OCI-LY7 (cell line): ENCODE measurements around the gene DAPK1. TPM values are rescaled to one million over a fixed set of nuclear protein-coding genes. Genes with fewer than 3 reads are reported as not detected.

Experiments
- BruUV-seq: library from RNA; stranded (reverse); fragments of 400-500 nt; replicated peaks from 2 replicates; lab custom pipeline; 2021; lab: Mats Ljungman, UMichigan
- CTCF ChIA-PET: fragments of 300-600 bp; sonication (Branson Sonifier 250); formaldehyde crosslinking; loops from one replicate; lab custom pipeline; 2022; ENCODE audit warnings: antibody characterized with exemption; ENCODE audit not compliant: unreplicated experiment; lab: Charles Lee
- POLR2A ChIA-PET: fragments of 300-600 bp; sonication (Branson Sonifier 250); formaldehyde crosslinking; loops from one replicate; lab custom pipeline; 2022; ENCODE audit warnings: antibody characterized with exemption; lab: Charles Lee
- DNase-seq: peaks from one replicate; pipeline ENCODE4 v3.0.0-alpha.2; 2015; ENCODE audit warnings: low spot score
- H2AFZ ChIP-seq: fragments of 200-600 bp; sonication (generic), shearing (Covaris generic); 2 replicates; pipeline ENCODE4 v1.6.1; 2014; ENCODE audit warnings: mild to moderate bottlenecking, antibody characterized with exemption, low read length, moderate library complexity
- H3K27ac ChIP-seq: fragments of 200-600 bp; sonication (generic); 2 replicates; pipeline ENCODE4 v1.5.1; 2014; ENCODE audit warnings: mixed run types, low read depth, mild to moderate bottlenecking, moderate library complexity, low read length, inconsistent platforms; ENCODE audit not compliant: poor library complexity, severe bottlenecking
- H3K36me3 ChIP-seq: fragments of 200-600 bp; sonication (generic); 2 replicates; pipeline ENCODE4 v1.6.1; 2014; ENCODE audit warnings: mild to moderate bottlenecking, antibody characterized with exemption, low read length, moderate library complexity, mixed read lengths; ENCODE audit not compliant: insufficient read depth
- H3K4me1 ChIP-seq: fragments of 200-600 bp; sonication (generic); 2 replicates; pipeline ENCODE4 v1.5.1; 2014; ENCODE audit warnings: mild to moderate bottlenecking, low read length; ENCODE audit not compliant: insufficient read depth, poor library complexity, severe bottlenecking
- H3K4me2 ChIP-seq: fragments of 200-600 bp; sonication (generic); 2 replicates; pipeline ENCODE4 v1.6.1; 2014; ENCODE audit warnings: mild to moderate bottlenecking, low read length
- H3K4me3 ChIP-seq: fragments of 200-600 bp; sonication (generic); 2 replicates; pipeline ENCODE4 v1.5.1; 2014; ENCODE audit warnings: mild to moderate bottlenecking, low read depth, low read length; ENCODE audit not compliant: poor library complexity, severe bottlenecking
- H3K79me2 ChIP-seq: fragments of 200-600 bp; sonication (generic); 2 replicates; pipeline ENCODE4 v1.6.1; 2016; ENCODE audit warnings: low read depth, mild to moderate bottlenecking, low read length, moderate library complexity, mixed read lengths; ENCODE audit not compliant: insufficient read depth
- H3K9me2 ChIP-seq: fragments of 200-600 bp; sonication (generic); 2 replicates; pipeline ENCODE4 v1.6.1; 2016; ENCODE audit warnings: mild to moderate bottlenecking, low read length, mixed read lengths; ENCODE audit not compliant: insufficient read depth
- H3K9me3 ChIP-seq: fragments of 200-600 bp; sonication (generic); 2 replicates; pipeline ENCODE4 v1.6.1; 2014; ENCODE audit warnings: mild to moderate bottlenecking, mixed run types, low read length, mixed read lengths
- H4K20me1 ChIP-seq: fragments of 200-600 bp; sonication (generic); 2 replicates; pipeline ENCODE4 v1.6.1; 2014; ENCODE audit warnings: mild to moderate bottlenecking, antibody characterized with exemption, low read length, moderate library complexity, mixed read lengths; ENCODE audit not compliant: insufficient read depth
- CTCF ChIP-seq: fragments of 200-600 bp; sonication (generic); conservative IDR thresholded peaks from 2 replicates; pipeline ENCODE4 v1.5.1; 2014; ENCODE audit warnings: mild to moderate bottlenecking, antibody characterized with exemption, low read length, moderate library complexity, mixed read lengths
- EZH2phosphoT487 ChIP-seq: fragments of 200-600 bp; sonication (generic); IDR thresholded peaks from 2 replicates; pipeline ENCODE4 v1.6.1; 2018; ENCODE audit warnings: low read depth, borderline replicate concordance, mild to moderate bottlenecking, mixed run types, antibody characterized with exemption, low read length, moderate library complexity, mixed read lengths
- intact Hi-C: fragments of 100-400 bp; cut with micrococcal nuclease; formaldehyde crosslinking; loops from one replicate; pipeline ENCODE4 v1.10.0; 2022; ENCODE audit not compliant: unreplicated experiment
- total RNA-seq, 2 experiments: library from RNA; depleted of rRNA in 1 of 2; stranded (reverse); fragments of >200 nt in 1 of 2; shearing (Covaris generic) in 1 of 2; gene quantifications; 2 replicates each; pipeline ENCODE4 v1.2.3, GENCODE V29; 2014 to 2022

Gene DAPK1
- total RNA-seq, 2 experiments from 2014 or later: 0.25 to 3.5 TPM

- intact Hi-C loops: no loop called here
- Histone ChIP-seq H3K4me1 (no peaks in the 10 kb centered on the region), H2AFZ (no peak overlapping the region), H3K79me2 (no peaks in the 10 kb centered on the region), H3K9me3 (no peaks in the 10 kb centered on the region), H3K9me2 (no peaks in the 10 kb centered on the region), H3K36me3 (no peaks in the 10 kb centered on the region), H4K20me1 (no peaks in the 10 kb centered on the region), H3K4me2 (no peak overlapping the region), H3K27ac (no peak overlapping the region), H3K4me3 (no peak overlapping the region)
- no TSS peak for BruUV-seq
- ChIA-PET POLR2A (no interaction called here), CTCF (no interaction called here)
- no peak for DNase-seq
- TF ChIP-seq EZH2phosphoT487 (no peak), CTCF (no peak)
Observed at GRCh38 chr9:87650611-87651295, 153.1 kb downstream of the DAPK1 start.

GRCh38 chr9:87651431-87651830, 153.8 kb downstream of the DAPK1 start:
- TF ChIP-seq EZH2phosphoT487 (no peak), CTCF (no peak)

GRCh38 chr9:87653941-87654340, 156.3 kb downstream of the DAPK1 start:
- no peaks in the 10 kb centered on the region for H3K79me2 ChIP-seq
- no peak overlapping the region for H2AFZ ChIP-seq
- DNase-seq: no peak
- no peak overlapping the region for H3K4me2 ChIP-seq
- H3K9me3 ChIP-seq: no peaks in the 10 kb centered on the region
- H3K9me2 ChIP-seq: no peaks in the 10 kb centered on the region
- H3K4me1 ChIP-seq: no peaks in the 10 kb centered on the region
- H3K36me3 ChIP-seq: no peaks in the 10 kb centered on the region
- H4K20me1 ChIP-seq: no peaks in the 10 kb centered on the region
- no peak overlapping the region for H3K4me3 ChIP-seq
- ChIA-PET POLR2A (no interaction called here), CTCF (no interaction called here)
- intact Hi-C loops: no loop called here
- no peak overlapping the region for H3K27ac ChIP-seq
- no TSS peak for BruUV-seq
- TF ChIP-seq EZH2phosphoT487 (no peak), CTCF (no peak)

More at GRCh38 chr9:87651431-87651830, 153.8 kb downstream of the DAPK1 start:
- Histone ChIP-seq H2AFZ (no peak overlapping the region), H3K9me2 (no peaks in the 10 kb centered on the region), H3K36me3 (no peaks in the 10 kb centered on the region), H3K79me2 (no peaks in the 10 kb centered on the region), H4K20me1 (no peaks in the 10 kb centered on the region), H3K4me3 (no peak overlapping the region), H3K9me3 (no peaks in the 10 kb centered on the region), H3K4me1 (no peaks in the 10 kb centered on the region), H3K27ac (no peak overlapping the region), H3K4me2 (no peak overlapping the region)
- CTCF ChIA-PET: no interaction called here
- no TSS peak for BruUV-seq
- POLR2A ChIA-PET: no interaction called here
- intact Hi-C loops: no loop called here
- DNase-seq: no peak
